HG02938 (cell line): Measurements from ENCODE around the gene TLL1.

Source experiments
- ATAC-seq: cut with Tn5 transposase; IDR thresholded peaks from one replicate; pipeline ENCODE4 v1.9.1; 2021; ENCODE audit warnings: mild to moderate bottlenecking, moderate library complexity; ENCODE audit not compliant: unreplicated experiment

TLL1 gene

DNA sequence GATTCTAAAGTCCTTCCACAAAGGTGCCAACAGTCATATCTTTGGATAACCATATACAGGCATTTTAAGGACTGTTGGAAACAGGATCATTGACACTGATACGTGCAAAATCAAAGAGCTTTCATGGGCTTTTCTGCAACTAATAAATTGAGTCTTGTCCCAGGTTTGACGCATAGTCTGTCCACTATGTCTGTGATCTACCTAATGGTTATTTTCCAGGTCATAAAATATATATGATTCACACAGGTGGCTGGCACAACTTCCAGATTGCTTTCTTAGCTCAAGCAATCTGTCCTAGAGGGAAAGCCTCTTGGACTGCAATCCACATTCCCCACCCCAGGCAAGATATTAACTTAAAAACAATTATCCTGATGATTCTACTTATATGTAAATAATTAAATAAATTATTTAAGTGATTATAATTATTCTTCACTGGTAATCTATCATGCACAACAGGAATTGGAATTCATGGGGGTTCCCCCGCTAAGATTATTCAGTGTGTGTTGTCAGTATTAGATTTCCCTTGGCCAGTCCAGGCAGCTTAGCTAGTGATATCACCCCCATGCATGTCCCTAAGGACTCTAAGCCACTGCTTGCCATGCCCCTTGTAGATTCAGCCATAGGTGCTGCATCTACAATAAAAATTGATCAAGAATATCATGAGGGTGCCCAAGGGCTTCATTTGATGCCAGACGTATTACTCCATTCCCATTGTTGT is 97.8 kb downstream of the TLL1 start:
- no peak for ATAC-seq

DNA sequence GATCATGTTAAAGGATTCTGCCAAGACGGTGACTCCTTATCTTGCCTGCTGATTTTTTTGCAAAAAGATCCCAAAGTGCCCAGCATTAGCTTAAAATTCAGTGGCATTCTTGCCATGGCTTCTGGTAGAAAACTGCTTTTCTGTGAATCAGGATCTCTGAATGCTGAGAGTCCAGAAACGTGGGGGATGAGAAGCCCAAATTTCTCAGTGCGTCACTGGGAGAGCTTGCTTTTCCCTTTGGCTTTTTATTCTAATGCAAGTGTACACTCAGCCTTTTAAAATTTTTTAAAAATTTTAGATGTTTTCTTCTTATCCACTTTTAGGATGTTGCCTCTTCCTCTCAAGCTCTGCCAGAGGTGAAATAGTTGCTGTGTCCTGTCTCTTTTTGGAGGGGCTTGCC is 98.4 kb downstream of the TLL1 start:
- ATAC-seq = no peak

DNA sequence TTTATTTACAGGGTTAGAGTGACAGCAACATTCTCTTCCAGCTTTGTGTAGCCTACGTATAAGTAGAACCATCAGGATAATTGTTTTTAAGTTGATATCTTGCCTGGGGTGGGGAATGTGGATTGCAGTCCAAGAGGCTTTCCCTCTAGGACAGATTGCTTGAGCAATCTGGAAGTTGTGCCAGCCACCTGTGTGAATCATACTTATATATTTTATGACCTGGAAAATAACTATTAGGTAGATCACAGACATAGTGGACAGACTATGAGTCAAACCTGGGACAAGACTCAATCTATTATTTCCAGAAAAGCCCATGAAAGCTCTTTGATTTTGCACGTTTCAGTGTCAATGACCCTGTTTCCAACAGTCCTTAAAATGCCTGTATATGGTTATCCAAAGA is 98.9 kb downstream of the TLL1 start:
- no peak for ATAC-seq

DNA sequence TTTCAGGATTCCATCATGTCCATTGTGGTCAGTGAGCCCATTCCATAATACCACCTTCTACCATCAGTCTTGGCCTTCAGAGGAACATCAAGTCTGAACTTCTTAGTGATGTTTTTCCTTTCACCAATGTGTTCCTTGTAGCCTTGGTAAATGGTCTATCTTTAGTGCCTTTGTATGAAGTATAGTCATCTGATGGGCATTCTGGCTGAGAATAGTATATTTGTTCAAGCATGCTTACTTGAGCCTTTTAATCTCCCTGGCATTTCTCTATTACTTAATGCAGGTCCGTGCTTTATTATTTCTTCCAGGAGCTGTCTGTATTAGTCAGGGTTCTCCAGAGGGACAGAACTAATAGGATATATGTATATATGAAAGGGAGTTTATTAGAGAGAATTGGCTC is 99.7 kb downstream of the TLL1 start:
- no peak for ATAC-seq

DNA sequence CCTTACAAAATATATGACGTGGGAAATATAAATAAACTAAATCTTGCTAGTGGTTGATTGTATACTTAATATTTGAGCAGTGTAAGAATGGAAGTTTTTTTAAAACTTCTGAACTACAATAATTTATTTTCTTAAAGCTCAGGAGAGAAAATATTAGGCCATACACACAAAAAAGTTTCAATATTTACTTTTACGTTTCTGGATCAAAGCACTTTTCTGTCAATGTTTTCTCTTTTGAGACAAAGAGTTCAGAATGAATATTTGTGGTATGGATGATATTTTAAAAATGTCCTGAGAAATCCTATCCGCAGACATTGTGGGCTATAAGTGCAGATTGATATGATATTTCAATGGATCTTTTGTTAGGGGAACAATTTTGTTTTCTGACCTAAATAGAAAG is 109.9 kb downstream of the TLL1 start:
- ATAC-seq = no peak

DNA sequence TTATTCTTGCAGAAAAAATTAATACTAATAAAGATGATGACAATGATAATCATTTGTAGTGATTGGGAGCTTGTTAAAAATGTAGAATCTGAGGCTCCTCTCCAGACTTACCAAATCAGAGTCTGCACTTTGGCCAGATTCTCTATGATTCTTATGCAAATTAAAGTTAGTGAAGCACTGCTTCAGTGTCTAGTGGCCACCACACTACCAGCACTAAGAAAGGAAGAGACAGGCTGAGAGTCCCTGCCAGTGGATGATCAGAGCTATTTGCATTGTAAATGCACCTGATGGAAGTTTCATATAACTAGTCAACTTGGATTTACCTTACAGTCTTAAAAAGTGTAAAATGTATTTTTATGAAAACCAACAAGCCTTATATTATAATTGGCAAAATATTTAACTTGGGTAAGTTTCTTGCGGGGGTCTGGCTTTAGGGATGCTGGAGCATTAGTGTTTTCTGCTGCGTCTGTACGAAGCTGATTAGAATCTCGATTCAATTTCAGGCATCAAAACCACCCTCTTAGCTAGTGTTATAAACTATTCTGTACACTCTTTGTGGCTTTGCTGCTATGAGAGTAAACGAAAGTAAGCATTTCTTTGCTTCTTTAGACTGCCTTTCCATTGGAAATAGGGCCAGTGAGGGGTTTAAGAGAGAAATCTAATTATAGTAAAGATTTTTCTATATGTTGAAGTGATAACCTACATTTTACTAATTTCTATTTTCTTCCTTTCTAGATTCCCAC is 114.1 kb downstream of the TLL1 start:
- ATAC-seq = no peak

DNA sequence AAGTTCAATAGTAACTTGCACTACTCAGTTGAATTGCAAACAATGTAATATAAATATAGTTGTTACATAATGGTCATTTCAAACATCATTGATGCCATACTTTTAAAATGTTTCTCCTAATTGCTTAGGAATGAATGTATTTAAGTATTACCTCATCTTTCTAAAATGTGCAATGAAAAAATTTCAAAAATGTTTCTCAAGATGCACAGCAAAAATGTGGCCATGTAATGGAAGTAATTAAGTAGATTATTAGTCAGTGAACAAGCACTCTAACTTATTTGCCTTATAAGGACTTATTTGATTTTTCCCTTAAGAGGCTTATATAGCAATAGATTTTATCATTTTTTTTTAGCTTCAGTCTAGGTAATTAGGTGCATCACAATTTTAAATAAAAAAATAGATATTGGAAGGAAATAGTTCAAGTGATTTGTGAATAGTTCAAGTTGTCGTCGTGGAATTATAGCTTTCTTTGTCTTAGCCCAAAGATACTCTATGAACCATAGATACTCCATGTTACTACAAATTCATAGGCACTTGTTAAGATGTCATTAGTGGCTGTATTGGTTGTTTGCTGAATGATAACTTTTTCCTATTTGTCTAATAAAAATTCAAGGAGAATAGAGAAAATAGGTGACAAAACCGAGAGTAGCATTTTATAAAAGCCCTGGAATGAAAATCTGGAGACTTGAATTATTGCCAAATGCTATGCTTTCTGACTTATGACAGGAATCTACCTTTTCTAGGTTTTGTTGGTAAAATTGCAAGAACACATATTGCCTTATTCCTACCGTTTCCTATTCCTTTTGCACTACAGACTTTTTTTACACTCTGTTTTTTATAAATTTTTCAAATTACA is 118.5 kb downstream of the TLL1 start:
- no peak for ATAC-seq

DNA sequence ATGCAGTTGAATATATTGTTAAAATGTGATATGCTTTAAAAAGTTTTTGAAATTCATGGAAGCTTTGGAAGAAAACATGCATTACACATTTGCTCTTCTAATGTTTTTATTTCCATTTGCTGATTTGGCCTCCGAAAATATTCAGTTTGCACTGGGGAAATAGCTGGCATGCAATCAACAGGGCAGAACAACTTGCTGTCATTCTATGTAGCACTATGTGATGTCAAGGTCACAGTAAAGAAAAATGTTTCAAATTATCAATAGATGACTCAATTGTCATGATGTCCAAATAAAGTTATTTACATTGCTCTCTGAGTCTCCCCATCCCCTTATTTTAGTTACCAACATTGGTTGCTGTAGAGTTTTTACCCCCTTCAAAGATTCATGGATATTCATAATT is 119.2 kb downstream of the TLL1 start:
- ATAC-seq = no peak

DNA sequence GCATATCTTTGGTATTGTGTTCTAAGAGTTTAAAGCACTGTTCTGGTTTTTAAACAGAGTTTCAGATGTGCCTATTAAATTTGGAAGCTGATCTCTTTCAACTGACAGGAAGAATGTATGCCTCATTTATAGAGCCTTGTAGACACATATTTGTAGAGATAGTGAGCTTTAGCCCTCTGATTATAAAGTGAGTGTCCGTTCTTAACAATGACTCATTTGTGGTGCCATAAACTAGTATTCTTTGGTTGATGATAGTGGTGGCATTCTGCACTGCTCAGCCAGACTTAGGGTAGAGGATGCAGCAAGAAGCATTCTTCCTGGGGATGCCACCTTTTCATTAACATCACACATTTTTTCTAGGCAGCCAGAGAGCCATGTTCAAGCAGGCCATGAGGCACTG is 121.7 kb downstream of the TLL1 start:
- ATAC-seq = no peak

DNA sequence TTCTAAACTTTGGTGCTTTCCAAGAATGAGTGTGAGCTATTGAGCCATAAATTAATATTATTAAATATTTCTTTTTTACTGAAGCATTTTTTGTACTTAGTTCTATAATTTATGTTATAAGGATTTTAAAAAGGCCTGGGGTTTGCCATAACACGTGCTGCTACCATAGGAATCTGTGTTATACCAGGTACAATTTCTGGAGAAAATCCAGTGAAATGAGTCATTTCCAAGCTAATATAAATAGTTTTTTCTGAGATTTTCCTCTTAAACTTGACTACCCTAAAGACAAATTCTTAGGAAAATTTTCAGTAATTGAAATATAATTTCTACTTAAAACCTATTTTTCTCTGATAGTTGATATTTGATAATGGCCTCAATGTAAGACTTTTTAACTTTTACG is 130.8 kb downstream of the TLL1 start:
- no peak for ATAC-seq

DNA sequence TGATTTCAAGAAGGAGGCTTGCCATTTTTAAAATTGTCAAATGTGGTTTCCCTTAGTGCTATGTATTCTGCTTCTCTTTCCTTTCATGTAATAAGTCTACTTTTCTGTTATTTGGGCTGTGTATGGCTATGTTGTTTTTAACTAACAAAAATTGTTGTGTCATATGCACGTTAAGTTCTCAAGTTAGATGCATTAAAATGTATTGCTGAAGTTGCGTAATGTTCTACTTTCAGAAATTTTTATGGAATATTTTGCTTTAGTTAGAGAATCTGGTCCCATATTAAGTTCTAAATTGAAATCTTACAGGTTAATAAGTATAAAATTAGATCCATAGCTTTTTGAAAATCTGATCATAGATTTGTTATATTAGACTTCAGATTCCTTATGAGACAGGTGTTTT is 133.2 kb downstream of the TLL1 start:
- no peak for ATAC-seq

DNA sequence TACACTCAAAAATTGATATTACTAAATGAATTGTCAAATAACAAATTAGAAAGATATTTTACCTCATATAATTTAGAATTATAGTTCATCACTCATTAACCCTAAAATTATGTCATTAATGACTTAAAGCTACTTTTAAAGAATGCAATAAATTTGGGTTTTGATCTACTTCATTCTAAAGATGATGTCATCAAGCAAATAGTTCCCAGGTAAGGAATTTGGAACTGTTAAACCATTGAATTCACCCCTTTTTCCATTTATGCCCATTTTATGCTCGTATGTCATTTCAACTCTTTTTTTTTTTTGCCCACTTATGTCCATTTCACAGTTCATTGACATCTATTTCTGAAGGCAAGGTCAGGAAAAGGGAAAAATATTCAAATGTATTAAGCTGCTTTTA is 135.5 kb downstream of the TLL1 start:
- ATAC-seq = no peak

DNA sequence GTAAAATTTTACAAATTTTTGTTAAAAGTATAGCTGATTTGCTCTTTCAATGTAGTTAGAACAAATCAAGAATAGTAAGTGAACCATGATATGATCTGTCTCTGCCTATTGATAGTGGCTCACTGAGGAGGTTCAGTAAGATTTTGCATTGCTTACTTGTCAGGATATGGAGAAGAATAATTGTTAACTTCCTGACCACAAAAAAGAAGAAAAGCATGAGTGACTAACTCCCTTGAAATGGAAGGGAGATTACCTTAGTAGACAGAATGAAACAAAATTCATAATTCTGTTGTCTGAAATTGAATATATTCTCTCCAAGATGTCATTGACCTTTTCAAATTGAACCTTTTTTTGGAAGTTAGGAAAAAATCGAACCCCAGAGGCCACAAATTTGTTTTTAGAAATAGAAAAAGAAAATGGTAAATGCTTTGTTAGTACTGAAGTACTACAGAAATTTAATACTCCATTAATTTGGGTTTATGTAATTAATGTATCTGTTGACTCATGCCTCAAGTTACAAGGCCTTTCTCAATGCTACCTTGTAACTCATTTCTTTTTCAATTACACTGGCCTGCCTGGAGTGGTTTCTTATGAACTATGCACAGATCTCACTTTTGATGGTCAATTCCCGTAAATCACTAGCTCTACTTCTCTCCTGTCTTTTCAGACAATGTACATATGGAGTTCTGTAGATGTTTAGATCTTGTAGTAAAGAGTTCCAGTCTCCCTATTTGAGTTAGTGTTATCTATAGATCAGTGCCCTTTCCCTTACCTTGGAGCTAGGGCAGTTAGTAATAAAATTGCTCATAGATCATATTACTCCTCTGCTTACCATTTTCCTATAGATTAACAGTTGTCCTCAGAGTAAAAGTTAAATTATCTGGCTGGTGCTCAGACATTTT is 139.3 kb downstream of the TLL1 start:
- no peak for ATAC-seq

DNA sequence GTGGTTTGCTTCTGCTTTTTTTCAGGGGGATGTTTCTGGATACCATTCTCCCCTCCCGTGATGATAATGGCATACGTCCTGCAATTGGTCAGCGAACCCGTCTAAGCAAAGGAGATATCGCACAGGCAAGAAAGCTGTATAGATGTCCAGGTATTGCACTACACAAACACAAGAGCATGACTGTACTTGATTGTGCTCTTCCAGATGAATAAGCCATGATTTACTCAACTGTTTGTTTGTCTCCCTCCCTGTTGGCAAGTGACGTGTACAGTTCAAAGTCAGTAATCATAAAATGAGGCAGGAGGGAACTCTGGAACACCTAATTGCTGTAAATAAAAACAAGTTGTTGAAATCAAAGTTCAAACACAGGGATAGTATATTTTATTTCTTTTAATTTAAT is 141.4 kb downstream of the TLL1 start:
- ATAC-seq = no peak

DNA sequence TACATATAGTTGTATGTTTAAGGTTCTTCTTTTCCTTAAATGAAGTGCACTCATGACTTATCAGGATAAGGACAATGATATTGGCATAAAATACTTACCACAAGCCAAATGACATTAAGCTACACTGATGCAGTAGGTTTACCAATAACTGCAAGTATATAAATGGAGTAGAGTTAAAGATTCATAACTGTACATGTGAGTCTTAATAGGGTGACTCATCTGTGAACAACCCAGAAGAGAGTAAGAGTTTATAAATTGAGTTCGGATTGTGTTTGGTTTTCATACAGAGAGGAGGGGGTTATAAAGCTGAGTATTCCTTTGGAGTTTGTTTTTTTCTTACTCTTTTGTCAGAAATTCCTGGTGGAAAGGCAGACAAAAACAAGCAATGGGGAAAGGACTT is 144.8 kb downstream of the TLL1 start:
- no peak for ATAC-seq

DNA sequence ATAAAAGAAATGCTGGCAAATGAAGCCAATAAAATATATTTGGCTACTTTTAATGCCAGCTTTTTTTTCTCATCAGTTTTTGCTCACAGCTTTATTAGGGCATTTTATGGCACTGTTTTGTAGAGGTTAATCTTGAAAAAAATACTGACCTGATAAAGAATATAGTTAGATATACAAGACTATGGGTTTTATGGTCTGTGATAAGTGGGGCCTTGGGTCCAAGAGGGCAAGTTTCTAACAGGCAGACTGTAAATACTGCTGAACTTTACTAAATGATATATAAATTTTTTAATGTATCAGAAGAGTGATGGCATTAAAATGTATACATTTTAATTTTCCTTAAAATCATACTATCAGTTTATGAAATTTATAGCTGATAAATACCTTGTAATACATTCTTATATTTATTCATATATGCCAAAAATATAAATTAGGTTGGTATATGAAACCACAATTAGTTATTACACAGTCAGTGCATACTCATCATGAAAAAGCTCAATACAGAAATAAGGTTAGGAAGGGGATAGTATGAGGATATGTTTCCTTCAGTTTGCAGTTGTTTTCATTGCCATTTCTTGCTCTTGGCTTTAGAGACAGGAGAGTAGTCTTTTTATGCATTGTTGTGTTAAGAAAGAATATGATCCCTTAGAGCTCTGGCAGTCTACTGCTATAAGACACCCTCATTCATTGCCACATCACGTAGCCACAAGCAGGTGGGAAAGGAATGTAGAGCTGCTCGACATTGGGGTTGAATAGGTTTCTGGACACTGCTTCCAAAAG is 146.6 kb downstream of the TLL1 start:
- ATAC-seq = no peak

DNA sequence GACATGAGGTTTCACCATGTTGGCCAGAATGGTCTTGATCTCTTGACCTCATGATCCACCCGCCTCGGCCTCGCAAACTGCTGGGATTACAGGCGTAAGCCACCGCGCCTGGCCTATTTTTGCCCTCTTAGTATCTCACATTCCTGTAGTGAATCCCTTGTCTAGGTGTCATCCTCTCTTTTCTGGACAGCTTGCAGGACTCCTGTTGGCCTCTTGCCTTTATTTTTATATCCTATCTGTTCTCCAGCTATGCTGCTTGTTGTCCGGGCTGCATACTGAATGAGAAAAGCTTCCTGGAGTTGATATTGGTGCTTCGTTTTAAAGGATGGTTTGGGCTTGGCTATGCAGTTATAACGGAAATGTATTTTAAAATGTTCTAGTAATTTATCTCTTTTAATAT is 148.6 kb downstream of the TLL1 start:
- no peak for ATAC-seq

DNA sequence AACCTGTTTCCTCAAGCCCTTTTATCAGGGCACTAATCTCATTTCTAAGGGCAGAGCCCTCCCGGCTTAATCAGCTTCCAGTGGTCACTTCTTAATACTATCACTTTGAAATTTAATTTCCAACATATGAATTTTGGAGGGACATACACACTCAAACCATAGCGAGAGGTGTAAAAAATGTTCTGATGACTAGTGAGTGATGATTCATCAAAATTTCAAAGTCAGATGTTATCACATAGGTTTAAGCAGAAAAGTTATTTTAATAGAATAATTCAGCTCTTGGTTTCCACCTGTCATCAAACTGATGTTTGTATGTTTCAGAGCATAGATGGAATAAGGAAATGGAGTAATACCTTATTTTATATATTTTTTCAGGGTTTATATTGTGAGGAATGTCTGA is 161.9 kb downstream of the TLL1 start:
- no peak for ATAC-seq

DNA sequence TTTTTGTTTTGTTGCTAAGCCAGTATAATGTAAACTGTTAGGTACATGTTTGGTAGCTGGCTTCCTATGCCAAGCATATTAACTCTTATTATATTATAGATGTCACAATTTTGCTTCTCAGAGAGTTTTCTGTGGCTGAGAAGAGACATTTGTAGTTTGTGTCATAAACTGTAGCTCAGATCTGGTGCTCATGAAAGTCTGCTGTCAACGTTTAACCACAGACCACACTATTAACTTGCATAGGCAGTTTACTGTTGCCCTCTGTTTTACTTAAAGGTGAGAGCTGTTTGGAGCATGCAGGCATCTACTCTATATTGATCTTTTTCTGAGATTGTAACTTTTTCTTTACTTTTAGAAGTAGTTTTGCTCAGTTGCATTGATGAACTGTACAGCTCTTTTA is 166.8 kb downstream of the TLL1 start:
- ATAC-seq = no peak

DNA sequence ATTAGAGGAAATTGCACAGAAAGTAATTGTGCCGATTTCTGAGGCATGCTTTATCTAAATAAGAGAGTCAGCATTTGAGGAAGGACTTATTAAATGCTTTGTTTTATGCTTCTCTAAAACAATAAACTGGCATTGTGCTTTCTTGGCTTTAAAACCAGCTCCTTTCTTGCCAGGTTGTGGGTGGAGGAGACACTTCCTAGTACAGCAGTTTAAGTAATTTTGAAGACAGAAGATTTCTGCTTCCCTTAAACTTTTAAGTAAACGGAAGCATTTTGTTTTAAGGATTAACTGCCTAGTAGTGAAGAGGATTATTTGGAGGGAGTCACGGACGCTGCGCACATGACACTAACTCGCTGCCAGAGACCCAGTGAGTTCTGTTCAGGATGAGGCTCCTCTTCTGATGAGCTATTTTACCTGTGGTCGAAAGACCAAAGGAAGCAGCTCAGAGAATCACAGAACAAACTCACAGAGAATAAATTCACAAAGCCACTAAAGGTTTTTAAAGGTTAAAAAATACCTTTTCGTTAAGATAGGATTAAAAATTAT is 169.5 kb downstream of the TLL1 start:
- ATAC-seq = no peak
